ENCODE data around the gene HTR3E. TPM values are rescaled to one million over a fixed set of nuclear protein-coding genes. Genes with fewer than 3 reads are reported as not detected.

Gene HTR3E
- total RNA-seq, 2 experiments from 2014 or later = not detected

DNA sequence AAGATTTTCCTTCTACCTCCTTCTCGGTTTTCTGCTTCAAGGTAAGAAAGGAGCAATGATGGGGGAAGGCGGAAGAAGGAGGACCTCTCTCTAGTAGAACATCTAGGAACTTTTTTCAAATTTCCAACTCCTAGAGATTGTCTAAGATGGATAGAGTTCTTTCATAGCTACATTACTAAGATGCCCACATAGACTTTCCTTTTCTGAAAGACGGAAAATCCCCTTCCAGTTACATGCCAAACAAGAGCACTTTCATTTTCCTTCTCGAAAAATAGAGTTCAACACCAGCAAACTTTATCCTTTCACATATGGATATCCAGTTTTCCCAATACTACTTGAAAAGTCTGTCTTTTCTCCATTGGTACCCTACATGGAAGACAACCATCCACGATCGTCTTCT is 692 bp downstream of the HTR3E start:
- H3K27me3 Mint-ChIP-seq = peaks cover 13% of the 10 kb centered on the region

DNA sequence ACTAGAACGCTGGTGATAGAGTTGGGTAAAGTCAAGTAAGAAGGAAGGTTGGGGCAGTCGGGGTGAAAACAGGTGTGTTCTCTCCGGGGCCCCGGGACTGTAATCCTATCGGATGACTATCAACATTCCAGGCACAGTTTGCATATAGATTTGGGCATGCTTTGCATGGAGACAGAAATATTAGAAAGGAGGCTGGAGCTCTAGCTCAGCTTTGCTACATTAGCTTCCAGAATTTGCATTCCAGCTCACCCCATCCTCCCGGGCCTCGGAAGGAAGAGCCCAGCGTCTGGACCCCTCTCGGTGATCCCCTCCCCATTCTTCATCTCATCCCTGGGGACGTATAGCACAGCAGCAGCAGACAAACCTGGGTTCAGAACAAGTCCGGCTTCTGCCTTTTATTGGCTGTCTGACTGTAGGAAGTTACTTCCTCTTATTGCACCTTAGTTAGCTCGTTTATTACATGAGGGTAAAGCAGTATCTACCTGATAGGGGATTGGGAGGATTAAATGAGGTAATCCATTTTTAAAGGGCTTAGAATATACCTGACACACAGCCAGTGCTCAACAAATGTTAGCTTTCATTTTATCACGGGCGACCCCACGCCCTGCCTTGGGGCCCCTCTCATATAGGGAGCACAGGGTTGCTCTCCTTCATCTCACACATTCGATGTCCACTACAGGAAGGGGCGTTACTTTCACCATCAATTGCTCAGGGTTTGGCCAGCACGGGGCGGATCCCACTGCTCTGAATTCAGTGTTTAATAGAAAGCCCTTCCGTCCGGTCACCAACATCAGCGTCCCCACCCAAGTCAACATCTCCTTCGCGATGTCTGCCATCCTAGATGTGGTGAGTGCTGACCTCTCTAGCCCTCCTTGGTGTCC is 3.2 kb downstream of the HTR3E start:
- CTCF ChIA-PET = no interaction called here
- no peaks in the 10 kb centered on the region for H3K9me3 Mint-ChIP-seq
- H3K36me3 ChIP-seq (ENCODE audit: insufficient read depth, low read length) = no peaks in the 10 kb centered on the region

More for the DNA sequence above, 692 bp downstream of the HTR3E start:
- no peaks in the 10 kb centered on the region for H3K4me1 ChIP-seq (ENCODE audit: insufficient read depth, low read length)
- Mint-ChIP-seq H3K27ac (no peak overlapping the region), H3K4me1 (ENCODE audit: low read depth) (no peaks in the 10 kb centered on the region), H3K36me3 (ENCODE audit: low read depth) (no peaks in the 10 kb centered on the region), H3K4me3 (no peak overlapping the region), H3K9me3 (peaks cover 4% of the 10 kb centered on the region)
- ATAC-seq (ENCODE audit: poor library complexity) = no peak
- no peaks in the 10 kb centered on the region for H3K27me3 ChIP-seq (ENCODE audit: control insufficient read depth in 1 of 2, insufficient read depth in 2 of 2, low read length in 2 of 2)
- no peak overlapping the region for H3K27ac ChIP-seq (ENCODE audit: low read depth in 1 of 2, low read length in 2 of 2)
- no peak overlapping the region for H3K4me3 ChIP-seq (ENCODE audit: low read length)
- CTCF ChIA-PET = no interaction called here
- H3K9me3 ChIP-seq (ENCODE audit: control insufficient read depth in 1 of 2, insufficient read depth in 1 of 2, low read length in 2 of 2) = peaks cover 8 to 9% of the 10 kb centered on the region in 2 experiments
- no peak for TF ChIP-seq CTCF (IDR thresholded peaks at IDR 0.05)
- POLR2A ChIA-PET = no interaction called here
- intact Hi-C loops (cut with DNase I, micrococcal nuclease) = no loop called here
- no peak for DNase-seq
- H3K36me3 ChIP-seq (ENCODE audit: insufficient read depth, low read length) = no peaks in the 10 kb centered on the region

GRCh38 chr3:184110316-184110725 is 13.5 kb downstream of the HTR3E start:
- Histone ChIP-seq H3K27me3 (ENCODE audit: control insufficient read depth in 1 of 2, insufficient read depth in 2 of 2, low read length in 2 of 2) (peaks cover 0 to 4% of the 10 kb centered on the region in 2 experiments), H3K4me1 (ENCODE audit: insufficient read depth, low read length) (no peaks in the 10 kb centered on the region), H3K27ac (ENCODE audit: low read depth in 1 of 2, low read length in 2 of 2) (no peak overlapping the region), H3K9me3 (ENCODE audit: control insufficient read depth in 1 of 2, insufficient read depth in 1 of 2, low read length in 2 of 2) (no peaks in the 10 kb centered on the region), H3K36me3 (ENCODE audit: insufficient read depth, low read length) (no peaks in the 10 kb centered on the region), H3K4me3 (ENCODE audit: low read length) (no peak overlapping the region)
- ChIA-PET POLR2A (no interaction called here), CTCF (no interaction called here)
- no peaks in the 10 kb centered on the region for H3K36me3 Mint-ChIP-seq (ENCODE audit: low read depth)
- H3K27me3 Mint-ChIP-seq = peaks cover 9% of the 10 kb centered on the region
- no peak overlapping the region for H3K4me3 Mint-ChIP-seq
- H3K9me3 Mint-ChIP-seq = no peaks in the 10 kb centered on the region
- ATAC-seq (ENCODE audit: poor library complexity) (no peak), DNase-seq (no peak)
- TF ChIP-seq CTCF (IDR thresholded peaks at IDR 0.05) = no peak
- H3K27ac Mint-ChIP-seq = no peak overlapping the region
- intact Hi-C loops (cut with DNase I, micrococcal nuclease) = no loop called here
- no peaks in the 10 kb centered on the region for H3K4me1 Mint-ChIP-seq (ENCODE audit: low read depth)

More for the DNA sequence above, 3.2 kb downstream of the HTR3E start:
- H3K27ac ChIP-seq (ENCODE audit: low read depth in 1 of 2, low read length in 2 of 2) = no peak overlapping the region
- H3K4me3 ChIP-seq (ENCODE audit: low read length) = no peak overlapping the region
- ATAC-seq (ENCODE audit: poor library complexity) = no peak
- no peak for TF ChIP-seq CTCF (IDR thresholded peaks at IDR 0.05)
- Mint-ChIP-seq H3K27me3 (peaks cover 4% of the 10 kb centered on the region), H3K4me3 (no peak overlapping the region), H3K27ac (no peak overlapping the region), H3K4me1 (ENCODE audit: low read depth) (no peaks in the 10 kb centered on the region), H3K36me3 (ENCODE audit: low read depth) (no peaks in the 10 kb centered on the region)
- no peaks in the 10 kb centered on the region for H3K4me1 ChIP-seq (ENCODE audit: insufficient read depth, low read length)
- POLR2A ChIA-PET = no interaction called here
- DNase-seq = no peak
- H3K27me3 ChIP-seq (ENCODE audit: control insufficient read depth in 1 of 2, insufficient read depth in 2 of 2, low read length in 2 of 2) = no peaks in the 10 kb centered on the region
- intact Hi-C loops (cut with DNase I, micrococcal nuclease) = no loop called here
- no peaks in the 10 kb centered on the region for H3K9me3 ChIP-seq (ENCODE audit: control insufficient read depth in 1 of 2, insufficient read depth in 1 of 2, low read length in 2 of 2)
